Type B pancreatic cell (in vitro differentiated cells): ENCODE data around the gene SMIM33. TPM values are rescaled to one million over a fixed set of nuclear protein-coding genes. Genes with fewer than 3 reads are reported as not detected.
"Not testable (repeated sequence)": the region's sequence is repeated elsewhere in the genome, so short reads cannot be mapped to it uniquely, and the experiment has no call there.

Experiments used
- DNase-seq: peaks from one replicate; pipeline ENCODE4 v3.0.0; 2021; ENCODE audit warnings: mixed read lengths; ENCODE audit not compliant: unreplicated experiment; ENCODE audit errors: extremely low spot score
- H3K27ac Mint-ChIP-seq: 2 replicates; pipeline ENCODE4 v1.8.0; 2021; ENCODE audit warnings: mild to moderate bottlenecking, mixed read lengths
- H3K27me3 Mint-ChIP-seq: 2 replicates; pipeline ENCODE4 v1.8.0; 2021; ENCODE audit warnings: mixed read lengths
- H3K36me3 Mint-ChIP-seq: 2 replicates; pipeline ENCODE4 v1.8.0; 2021; ENCODE audit warnings: mixed read lengths
- H3K4me1 Mint-ChIP-seq: one replicate; pipeline ENCODE4 v1.8.0; 2021; ENCODE audit warnings: mixed read lengths; ENCODE audit not compliant: unreplicated experiment
- H3K4me3 Mint-ChIP-seq: 2 replicates; pipeline ENCODE4 v1.8.0; 2021; ENCODE audit warnings: mild to moderate bottlenecking, mixed read lengths
- H3K9me3 Mint-ChIP-seq: 2 replicates; pipeline ENCODE4 v1.8.0; 2021; ENCODE audit warnings: mixed read lengths
- total RNA-seq: library from RNA; stranded (reverse); gene quantifications from 2 replicates; pipeline ENCODE4 v1.2.1, GENCODE V29; 2021; ENCODE audit warnings: low replicate concordance
- TF ChIP-seq, protein P1 (sequence below): fragments of 200-600 bp; sonication (generic); conservative IDR thresholded peaks from 2 replicates; pipeline ENCODE4 v1.5.0; 2021; ENCODE audit warnings: antibody characterized with exemption, mild to moderate bottlenecking

The SMIM33 gene
- total RNA-seq, 1 donor from 2014 or later: not detected

- no peak overlapping the region for H3K27ac Mint-ChIP-seq
Measured at GRCh38 chr5:139474890-139475791, 4.3 kb downstream of the SMIM33 start.

DNA sequence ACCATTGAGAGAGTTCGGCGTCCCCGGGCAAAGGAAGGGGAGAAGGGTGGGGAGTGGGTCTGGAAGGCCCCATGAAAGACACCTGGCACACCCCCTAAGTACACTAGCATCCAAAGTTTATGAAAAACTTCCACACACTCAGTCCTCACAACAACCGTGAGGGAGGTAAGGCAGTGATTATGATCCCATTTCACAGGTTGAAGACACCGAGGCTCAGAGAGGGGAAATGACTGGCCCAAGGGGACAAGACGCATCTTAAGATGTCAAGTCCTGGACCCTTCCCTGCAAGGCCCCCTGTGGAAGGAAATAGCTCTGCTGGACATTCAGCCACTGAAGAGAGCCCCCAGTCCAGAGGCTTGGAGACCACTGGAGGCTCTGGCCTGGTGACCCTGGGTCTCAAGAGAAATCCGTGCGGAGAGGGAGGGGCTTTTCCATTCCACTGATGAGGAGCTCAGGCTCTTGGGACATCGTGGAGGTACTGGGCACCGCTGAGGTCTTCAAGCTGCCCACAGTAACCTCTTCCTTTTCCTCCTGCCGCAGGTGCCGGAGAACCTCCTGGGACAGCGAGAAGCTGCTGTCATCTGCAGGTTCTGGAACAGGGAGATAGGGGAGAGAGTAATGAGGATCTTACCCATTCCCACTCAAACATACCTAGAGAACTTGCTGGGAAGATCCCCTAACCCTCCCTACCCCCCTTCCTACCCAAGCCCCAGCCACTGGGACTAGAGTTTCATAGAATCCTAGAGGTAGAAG, 5.2 kb downstream of the SMIM33 start:
- H3K27ac Mint-ChIP-seq: no peak overlapping the region
- H3K27me3 Mint-ChIP-seq: peaks cover 7% of the 10 kb centered on the region
- no peak overlapping the region for H3K4me3 Mint-ChIP-seq
- TF ChIP-seq, protein P1, sequence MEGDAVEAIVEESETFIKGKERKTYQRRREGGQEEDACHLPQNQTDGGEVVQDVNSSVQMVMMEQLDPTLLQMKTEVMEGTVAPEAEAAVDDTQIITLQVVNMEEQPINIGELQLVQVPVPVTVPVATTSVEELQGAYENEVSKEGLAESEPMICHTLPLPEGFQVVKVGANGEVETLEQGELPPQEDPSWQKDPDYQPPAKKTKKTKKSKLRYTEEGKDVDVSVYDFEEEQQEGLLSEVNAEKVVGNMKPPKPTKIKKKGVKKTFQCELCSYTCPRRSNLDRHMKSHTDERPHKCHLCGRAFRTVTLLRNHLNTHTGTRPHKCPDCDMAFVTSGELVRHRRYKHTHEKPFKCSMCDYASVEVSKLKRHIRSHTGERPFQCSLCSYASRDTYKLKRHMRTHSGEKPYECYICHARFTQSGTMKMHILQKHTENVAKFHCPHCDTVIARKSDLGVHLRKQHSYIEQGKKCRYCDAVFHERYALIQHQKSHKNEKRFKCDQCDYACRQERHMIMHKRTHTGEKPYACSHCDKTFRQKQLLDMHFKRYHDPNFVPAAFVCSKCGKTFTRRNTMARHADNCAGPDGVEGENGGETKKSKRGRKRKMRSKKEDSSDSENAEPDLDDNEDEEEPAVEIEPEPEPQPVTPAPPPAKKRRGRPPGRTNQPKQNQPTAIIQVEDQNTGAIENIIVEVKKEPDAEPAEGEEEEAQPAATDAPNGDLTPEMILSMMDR: no peak
- H3K4me1 Mint-ChIP-seq: peaks cover 33% of the 10 kb centered on the region
- no peak for DNase-seq
- H3K9me3 Mint-ChIP-seq: no peaks in the 10 kb centered on the region
- no peaks in the 10 kb centered on the region for H3K36me3 Mint-ChIP-seq

More at GRCh38 chr5:139474890-139475791, 4.3 kb downstream of the SMIM33 start:
- peaks cover 27% of the 10 kb centered on the region for H3K4me1 Mint-ChIP-seq
- no peaks in the 10 kb centered on the region for H3K36me3 Mint-ChIP-seq
- TF ChIP-seq, protein P1: no peak
- H3K27me3 Mint-ChIP-seq: peaks cover 7% of the 10 kb centered on the region
- no peak overlapping the region for H3K4me3 Mint-ChIP-seq
- H3K9me3 Mint-ChIP-seq: no peaks in the 10 kb centered on the region
- no peak for DNase-seq

DNA sequence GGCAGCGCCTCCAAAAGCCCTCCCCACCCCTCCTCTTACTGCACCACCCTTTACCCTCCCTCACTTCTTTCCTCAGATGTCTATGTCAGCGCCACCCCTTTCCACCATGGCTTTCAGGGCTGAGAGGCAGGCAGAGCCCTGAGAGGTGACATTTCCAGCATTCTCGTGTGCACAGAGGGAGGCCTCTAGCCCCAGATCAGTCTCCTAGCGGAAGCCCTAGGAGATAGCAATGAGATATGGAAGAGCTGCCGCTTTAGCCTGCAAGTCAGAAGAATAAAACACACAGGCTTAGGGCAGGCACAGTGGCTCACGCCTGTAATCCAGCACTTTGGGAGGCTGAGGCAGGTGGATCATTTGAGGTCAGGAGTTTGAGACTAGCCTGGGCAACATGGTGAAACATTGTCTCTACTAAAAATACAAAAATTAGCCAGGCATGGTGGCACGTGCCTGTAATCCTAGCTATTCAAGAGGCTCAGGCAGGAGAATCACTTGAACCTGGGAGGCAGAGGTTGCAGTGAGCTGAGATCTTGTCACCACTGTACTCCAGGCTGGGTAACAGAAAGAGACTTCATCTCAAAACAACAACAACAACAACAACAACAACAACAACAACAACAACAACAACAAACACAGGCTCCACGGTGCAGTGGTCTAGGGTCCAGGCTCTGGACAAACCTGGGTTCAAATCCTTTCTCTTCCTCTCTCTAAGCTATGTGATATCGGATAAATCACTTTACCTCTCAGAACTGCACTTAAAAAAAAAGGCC, 8.0 kb downstream of the SMIM33 start:
- H3K27me3 Mint-ChIP-seq, H3K9me3 Mint-ChIP-seq, DNase-seq, H3K36me3 Mint-ChIP-seq, H3K27ac Mint-ChIP-seq, H3K4me3 Mint-ChIP-seq: not testable (repeated sequence)
- peaks cover 23% of the 10 kb centered on the region for H3K4me1 Mint-ChIP-seq

DNA sequence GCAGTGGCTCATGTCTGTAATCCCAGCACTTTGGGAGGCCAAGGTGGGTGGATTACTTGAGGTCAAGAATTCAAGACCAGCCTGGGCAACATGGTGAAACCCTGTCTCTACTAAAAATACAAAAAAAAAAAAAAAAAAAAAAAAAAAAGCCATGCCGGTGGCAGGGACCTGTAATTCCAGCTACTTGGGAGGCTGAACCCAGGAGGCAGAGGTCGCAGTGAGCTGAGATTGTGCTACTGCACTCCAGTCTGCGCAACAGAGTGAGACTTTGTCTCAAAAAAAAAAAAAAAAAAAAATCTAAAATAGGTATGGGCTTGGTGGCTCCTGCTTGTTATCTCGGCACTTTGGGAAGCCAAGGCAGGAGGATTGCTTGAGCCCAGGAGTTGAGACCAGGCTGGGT, 8.9 kb downstream of the SMIM33 start:
- DNase-seq, H3K27ac Mint-ChIP-seq, H3K27me3 Mint-ChIP-seq, H3K36me3 Mint-ChIP-seq, H3K9me3 Mint-ChIP-seq, H3K4me3 Mint-ChIP-seq: not testable (repeated sequence)
- peaks cover 25% of the 10 kb centered on the region for H3K4me1 Mint-ChIP-seq

DNA sequence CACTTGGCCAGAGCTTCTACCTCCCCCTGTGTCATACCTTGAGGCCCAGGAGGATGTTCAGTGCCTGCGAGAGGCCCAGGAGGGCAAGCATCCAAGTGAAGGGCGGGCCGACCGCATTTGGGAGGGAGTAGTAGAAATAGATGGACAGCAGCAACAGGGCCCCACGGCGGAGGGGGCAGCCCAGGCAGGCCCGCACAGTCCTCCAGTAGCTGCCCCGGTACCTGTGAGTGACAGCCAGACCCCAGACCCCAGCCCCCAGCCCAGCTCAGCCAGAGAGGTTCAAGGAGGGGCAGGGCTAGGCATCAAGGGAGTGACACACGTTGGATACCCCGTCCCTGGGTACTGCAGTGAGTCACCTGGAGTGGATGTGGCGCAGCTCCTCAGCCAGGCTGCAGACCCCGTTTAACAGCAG, 10.3 kb downstream of the SMIM33 start:
- no peaks in the 10 kb centered on the region for H3K36me3 Mint-ChIP-seq
- no peaks in the 10 kb centered on the region for H3K27me3 Mint-ChIP-seq
- H3K27ac Mint-ChIP-seq: no peak overlapping the region
- H3K4me3 Mint-ChIP-seq: no peak overlapping the region
- peaks cover 23% of the 10 kb centered on the region for H3K4me1 Mint-ChIP-seq
- TF ChIP-seq, protein P1: no peak
- no peaks in the 10 kb centered on the region for H3K9me3 Mint-ChIP-seq
- DNase-seq: no peak

- DNase-seq: no peak
- Mint-ChIP-seq H3K27ac (no peak overlapping the region), H3K9me3 (no peaks in the 10 kb centered on the region), H3K27me3 (no peaks in the 10 kb centered on the region), H3K4me1 (peaks cover 27% of the 10 kb centered on the region), H3K4me3 (no peak overlapping the region), H3K36me3 (no peaks in the 10 kb centered on the region)
- TF ChIP-seq, protein P1: no peak
Measured at GRCh38 chr5:139481580-139482049, 10.8 kb downstream of the SMIM33 start.
